AML-193 (cell line): ENCODE results near the gene ZNF497.
"Not testable (repeated sequence)": the region's sequence is repeated elsewhere in the genome, so short reads cannot be mapped to it uniquely, and the experiment has no call there.

ENCODE experiments used
- DNase-seq, 2 experiments: peaks; one replicate each; lab custom pipeline; 2025; lab: John Stamatoyannopoulos, UW

Gene ZNF497

DNA sequence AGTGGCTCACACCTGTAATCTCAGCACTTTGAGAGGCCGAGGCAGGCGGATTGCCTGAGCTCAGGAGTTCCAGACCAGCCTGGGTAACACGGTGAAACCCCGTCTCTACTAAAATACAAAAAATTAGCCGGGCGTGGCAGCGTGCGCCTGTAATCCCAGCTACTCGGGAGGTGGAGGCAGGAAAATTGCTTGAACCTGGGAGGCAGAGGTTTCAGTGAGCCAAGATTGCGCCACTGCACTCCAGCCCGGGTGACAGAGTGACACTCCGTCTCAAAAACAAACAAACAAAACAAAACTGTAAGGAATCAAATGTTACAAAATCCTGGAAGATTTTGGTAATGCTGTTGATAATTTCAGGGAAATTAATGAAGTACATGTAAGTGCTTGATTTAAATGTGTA is 14.5 kb downstream of the ZNF497 start:
- not testable (repeated sequence) for DNase-seq

DNA sequence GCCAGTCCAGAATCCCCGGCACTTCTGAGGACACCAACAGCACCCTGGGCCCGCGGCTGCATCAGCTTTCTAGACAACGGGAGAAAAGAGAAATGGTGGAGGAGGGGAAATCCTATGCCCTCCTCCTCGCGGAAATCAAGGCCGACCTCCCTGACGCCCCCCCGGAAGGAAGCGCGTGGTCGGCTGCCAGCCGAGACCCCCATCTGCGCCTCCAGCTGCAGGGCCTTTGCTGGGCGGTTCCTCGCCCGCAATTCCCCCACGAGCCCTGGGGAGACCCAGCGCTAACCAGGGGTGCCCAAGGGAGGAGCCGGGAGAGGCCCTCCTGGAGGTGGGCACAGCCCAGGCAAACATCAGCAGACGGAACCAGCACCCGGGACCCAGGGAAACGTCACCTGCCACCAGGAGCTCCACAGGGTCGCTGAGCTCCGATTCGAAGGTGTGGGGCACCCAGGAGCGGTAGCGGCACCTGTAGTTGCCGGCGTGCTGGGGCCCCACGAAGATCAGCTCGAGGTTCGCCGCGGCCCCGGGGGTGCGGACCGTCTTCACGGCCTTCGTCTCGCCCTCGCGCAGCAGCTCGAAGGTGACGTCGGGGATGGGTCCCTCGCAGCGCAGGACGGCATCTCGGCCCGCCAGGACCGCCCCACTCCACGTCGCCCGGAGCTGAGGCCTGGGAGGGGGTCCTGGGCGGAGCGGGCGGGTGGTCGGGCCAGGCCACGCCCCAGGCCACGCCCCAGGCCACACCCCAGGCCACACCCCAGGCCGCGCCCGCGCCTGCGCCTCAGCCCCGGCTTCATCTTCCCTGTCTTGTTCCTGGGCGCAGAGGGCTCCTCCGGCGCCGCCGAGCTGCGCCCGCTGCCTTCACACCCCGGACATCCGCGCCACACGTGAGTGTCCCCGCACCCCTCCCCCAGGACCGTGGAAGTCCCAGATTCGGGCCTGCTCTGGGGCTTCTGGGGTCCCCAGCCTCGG is 15.3 kb downstream of the ZNF497 start:
- peak; percentile 21 to 27 for DNase-seq

DNA sequence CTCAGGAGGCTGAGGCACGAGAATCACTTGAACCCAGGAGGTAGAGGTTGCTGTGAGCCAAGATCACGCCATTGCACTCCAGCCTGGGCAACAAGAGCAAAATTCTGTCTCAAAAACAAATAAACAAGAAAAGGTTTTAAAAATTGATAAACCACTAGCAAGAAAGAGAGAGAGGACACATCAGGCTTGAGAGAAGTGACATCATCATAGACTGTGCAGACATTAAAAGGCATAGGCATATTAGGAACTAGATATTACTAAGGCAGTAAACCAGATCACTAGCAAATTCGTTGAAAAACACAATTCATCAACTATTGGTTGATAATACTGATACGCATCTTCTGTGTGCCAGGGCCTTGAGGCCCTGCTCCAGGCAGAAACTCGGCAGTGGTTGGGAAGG is 17.0 kb downstream of the ZNF497 start:
- DNase-seq, result no peak

DNA sequence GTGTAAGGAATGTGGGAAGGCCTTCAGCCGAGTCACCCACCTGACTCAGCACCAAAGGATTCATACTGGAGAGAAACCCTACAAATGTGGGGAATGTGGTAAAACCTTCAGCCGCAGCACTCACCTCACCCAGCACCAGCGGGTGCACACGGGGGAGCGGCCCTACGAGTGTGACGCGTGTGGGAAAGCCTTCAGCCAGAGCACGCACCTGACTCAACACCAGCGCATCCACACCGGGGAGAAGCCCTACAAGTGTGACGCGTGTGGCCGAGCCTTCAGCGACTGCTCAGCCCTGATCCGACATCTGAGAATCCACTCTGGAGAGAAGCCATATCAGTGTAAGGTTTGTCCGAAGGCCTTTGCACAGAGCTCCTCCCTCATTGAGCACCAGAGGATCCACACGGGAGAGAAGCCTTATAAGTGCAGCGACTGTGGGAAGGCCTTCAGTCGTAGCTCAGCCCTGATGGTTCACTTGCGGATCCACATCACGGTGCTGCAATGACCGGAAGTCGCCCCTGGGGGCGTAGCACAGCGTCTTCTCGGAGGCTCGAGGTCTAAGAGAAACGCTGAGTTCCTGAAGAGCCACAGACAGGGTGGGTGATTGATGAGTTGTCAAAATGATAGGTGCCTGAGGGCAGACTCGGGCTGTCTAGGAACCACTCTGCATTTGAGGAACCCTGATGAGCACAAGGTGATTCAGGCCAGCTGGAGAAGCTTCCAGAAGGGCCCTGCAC is 23.6 kb downstream of the ZNF497 start:
- no peak for DNase-seq

DNA sequence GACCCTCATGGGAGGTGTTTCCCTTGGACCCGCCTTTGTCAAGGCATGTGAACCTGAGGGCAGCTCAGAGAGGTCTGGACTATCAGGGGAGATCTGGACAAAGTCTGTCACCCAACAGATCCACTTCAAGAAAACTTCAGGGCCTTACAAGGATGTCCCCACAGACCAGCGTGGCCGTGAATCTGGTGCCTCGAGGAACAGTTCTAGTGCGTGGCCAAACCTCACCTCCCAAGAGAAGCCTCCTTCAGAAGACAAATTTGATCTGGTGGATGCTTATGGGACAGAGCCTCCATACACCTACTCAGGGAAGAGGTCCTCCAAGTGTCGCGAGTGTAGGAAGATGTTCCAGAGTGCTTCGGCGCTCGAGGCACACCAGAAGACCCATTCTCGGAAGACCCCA is 24.2 kb downstream of the ZNF497 start:
- no peak for DNase-seq

DNA sequence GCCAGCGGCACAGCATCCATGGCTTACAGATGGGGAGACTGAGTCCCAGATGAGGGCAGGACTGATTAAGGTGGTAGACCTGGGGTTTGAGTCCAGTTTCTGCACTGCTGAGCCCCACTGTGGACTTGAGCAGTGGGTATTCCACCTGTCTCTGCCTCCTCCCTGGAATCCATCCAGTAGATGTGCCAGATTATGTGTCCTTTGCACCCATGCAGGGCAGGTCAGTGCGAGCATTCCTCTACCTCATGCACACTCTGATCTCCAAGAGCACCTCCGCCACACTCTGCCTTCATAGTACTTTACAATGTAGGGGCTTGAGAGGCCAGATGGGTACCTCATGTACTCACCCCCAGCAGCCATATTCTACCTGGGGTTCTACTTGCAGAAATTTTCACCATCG is 25.7 kb downstream of the ZNF497 start:
- no peak for DNase-seq

DNA sequence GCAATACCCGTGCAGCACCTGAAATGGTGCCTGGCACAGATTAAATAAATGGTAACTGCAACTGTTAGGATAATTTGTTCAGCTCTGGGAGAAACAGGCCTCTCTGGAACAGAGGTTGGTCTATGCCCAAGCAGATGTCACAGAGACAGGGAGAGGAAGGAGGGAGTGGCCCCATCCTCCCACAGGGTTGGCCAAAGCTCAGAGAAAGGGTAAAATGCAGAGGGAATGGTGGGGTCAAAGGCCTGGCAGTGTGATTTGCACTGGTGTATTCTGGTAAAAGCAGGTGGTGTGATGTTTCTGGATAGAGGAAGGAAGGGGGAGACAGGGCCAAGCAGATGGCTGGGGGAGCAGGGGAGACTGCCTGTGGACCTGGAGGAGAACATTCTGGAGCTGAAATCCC is 26.3 kb downstream of the ZNF497 start:
- no peak for DNase-seq

DNA sequence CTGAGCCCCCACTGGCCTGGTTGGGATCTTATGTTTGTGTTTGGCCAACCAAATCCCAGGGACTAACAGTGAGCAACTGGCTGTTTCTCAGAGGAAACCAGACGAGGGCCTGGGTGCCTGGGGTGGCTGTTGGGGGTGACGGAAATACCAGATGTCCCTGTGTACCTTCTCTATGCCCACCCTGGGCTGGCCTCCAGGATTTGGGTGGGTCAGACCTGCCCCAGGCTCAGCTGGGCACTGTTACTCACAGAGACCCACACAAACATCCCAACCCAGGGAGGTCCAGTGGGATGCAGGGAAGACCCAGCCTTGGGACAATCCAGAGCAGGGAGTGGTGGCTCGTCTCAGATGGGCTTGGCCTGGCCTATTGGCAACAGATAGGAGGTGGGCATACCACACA is 26.9 kb downstream of the ZNF497 start:
- DNase-seq, result no peak

DNA sequence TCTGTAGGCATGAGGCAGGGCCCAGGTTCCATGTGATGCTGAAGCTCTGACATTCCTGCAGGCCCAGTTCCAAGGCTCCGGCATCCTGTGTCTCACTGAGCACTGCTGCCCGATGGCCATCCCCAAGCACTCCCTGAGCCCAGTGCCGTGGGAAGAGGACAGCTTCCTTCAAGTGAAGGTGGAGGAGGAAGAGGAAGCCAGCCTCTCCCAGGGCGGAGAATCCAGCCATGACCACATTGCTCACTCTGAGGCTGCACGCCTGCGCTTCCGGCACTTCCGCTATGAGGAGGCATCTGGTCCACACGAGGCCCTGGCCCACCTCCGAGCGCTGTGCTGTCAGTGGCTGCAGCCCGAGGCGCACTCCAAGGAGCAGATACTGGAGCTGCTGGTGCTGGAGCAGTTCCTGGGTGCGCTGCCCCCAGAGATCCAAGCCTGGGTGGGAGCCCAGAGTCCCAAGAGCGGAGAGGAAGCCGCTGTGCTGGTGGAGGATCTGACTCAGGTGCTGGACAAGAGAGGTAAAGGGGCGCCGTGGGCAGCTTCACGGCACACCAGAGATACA is 27.8 kb downstream of the ZNF497 start:
- DNase-seq, result no peak

DNA sequence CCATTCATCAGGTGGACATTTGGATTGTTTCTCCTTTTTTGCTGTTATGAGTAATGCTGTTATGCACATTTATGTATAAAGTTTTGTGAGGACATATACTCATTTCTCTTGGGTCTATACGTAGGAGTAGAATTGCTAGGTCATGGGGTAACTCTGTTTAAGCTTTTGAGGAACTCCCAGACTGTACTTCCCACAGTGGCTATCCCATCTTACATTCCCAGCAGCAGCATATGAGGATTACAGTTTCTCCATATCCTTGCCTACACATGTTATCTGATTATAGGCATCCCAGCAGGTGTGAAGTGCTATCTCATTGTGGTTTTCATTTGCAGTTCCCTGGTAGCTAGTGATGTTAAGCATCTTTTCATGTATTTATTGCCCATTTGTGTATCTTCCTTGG is 29.9 kb downstream of the ZNF497 start:
- no peak for DNase-seq

DNA sequence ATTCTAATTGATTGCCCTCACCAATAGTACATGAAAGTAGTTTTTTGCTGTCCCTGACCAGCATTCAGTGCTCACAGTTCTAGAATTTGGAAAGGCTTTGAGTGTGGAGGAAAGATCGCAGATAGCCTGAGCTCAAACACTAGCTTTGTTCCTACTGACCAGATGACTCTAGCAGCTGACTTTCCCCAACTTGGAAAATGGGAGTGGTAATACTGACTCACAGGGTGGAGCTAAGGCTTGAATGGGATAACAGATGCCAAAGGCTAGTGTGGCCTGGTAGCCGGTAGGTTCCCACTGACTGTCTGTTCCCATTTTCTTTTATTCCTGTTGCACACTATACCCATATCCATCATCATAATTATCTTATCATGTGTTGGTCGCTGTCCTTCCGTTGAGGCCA is 32.1 kb downstream of the ZNF497 start:
- no peak for DNase-seq

DNA sequence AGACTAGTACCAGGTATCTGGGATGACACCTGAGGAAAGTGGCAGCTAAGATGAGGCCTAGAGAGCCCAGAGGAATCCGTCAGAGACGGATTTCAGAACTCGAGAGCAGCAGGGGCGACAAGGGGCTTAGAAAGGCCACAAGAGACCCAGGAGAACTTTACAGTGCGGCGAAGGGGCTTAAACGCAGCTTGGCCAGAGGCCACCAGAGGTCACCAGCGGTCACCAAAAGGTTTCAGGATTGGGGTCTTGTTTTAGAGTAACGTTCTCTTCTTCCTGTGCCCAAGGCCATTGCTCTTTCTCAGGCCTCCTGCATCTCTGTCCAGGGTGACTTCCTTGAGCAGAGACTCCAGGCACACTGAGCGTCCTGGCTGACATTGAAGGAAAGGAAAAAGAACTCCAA is 33.6 kb downstream of the ZNF497 start:
- peak; percentile 20 to 23 for DNase-seq

DNA sequence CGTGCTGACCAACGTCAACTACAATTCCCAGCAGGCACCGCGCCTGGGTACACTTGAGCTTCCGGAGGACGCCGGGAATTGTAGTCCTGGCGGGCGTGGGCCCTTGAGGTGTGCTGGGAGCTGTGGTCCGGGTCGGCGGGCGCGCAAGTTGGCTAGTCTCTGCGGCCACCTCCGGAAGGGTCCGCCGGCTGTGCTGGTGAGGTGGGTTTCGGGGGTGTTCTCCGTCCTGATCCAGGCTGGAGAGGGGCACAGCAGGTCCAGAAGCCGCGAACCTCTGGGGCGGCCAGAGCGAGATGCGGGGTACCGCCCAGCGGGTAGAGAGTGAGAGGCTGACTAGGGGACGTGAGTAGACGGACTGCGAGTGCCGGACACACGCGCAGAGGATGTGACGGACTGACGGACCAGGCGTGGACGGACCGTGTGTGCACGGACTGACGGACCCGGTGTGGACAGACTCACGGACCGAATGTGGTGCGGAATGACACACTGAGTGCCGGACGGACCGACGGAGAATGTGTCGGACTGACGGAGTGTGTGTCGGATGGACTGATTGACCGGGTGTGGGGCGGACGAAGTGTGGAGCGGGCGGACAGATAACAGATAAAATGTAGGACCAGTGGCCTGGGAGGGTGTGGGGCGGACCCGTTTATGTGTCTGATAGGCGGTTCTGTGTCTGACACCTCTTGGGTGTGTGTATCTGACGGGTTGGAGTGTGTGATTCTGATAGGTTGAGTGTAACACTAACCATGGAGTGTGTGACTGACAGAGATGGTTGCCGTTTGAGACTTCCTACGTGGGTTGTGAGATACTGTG is 35.4 kb downstream of the ZNF497 start, which contains the start of gene ZSCAN22:
Gene ZSCAN22 (plus strand): TSS at position 81 of the 813 bp plus-strand sequence. CDS start 7,809 bp downstream, outside the sequence.
- peak; percentile 88 to 93 for DNase-seq

DNA sequence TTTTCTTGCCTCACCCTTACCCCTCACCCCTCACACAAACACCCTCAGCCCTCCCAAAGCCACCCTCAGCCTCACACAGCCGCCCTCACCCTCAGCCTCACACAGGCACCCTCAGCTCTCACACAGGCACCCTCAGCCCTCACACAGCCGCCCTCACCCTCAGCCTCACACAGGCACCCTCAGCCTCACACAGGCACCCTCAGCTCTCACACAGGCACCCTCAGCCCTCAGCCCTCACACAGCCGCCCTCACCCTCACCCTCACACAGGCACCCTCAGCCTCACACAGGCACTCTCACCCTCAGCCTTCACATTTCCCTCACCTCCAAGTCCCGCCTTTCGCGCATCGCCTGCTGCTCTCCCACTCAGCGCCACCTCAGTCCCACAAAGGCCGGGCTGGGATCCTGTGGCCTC is 36.0 kb downstream of the ZNF497 start:
- no peak for DNase-seq

DNA sequence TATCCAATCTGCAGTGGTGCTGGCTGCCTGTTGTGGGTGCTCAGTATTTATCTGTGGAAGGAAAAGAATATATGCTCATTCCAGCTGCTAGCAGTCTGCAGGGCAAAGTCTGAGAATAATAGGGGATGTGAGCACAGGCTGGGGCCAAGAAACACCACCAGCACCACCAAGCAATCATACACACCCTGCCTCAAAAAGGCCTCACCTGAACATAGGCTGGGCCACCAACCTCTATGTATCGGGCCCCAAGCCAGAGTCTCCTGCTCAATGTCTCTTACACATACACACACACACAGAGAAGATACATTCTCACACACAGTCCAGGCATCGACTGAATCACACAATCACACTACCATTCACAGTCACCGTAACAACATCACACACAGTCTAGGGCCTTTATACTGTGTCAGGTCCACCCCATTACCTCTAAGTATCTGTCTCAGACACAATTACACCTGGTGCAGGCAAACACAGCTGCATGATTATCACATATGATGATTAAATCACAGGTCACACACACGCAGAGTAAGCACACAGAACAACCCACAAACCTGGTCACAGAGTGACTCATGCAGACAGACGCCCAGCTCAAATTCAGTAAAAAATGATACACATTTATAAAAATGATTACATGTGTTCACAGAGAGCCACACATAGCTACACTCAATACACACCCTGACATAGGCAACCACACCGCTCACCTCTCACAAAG is 37.1 kb downstream of the ZNF497 start:
- no peak for DNase-seq

DNA sequence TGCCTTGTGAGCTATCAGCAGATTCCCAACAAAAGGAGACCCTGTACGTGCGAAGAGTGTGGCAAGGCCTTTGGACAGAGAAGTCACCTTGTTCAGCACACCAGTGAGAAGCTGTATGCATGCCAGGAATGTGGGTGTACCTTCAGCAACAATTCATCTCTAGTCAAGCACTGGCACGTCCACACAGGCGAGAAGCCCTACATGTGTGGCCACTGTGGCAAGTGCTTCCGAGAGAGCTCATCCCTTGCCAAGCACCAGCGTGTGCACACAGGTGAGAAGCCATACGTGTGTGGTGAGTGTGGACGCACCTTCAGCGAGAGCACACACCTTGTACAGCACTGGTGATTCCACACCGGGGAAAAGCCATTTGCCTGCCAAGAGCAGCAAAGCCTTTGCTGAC is 43.3 kb downstream of the ZNF497 start:
- no peak for DNase-seq

DNA sequence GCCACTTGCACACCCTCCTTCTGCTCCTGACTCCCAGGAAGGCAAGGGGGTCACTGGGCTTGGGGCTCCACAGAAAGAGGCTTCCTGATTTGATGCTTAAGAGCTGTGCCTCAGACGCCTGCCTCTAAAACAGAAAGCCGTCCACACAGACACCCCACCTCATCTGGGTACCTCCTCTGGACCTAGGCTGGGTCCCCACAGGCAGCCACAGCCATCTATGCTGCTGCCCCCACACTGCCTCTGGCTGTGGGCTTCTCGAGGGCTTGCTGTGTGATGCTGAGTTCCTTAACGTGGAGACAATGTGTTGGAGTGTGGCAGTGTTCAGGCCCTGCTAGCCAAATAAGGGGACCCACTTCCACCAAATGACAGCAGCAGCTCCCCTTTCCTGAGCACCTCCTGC is 44.3 kb downstream of the ZNF497 start:
- no peak for DNase-seq

DNA sequence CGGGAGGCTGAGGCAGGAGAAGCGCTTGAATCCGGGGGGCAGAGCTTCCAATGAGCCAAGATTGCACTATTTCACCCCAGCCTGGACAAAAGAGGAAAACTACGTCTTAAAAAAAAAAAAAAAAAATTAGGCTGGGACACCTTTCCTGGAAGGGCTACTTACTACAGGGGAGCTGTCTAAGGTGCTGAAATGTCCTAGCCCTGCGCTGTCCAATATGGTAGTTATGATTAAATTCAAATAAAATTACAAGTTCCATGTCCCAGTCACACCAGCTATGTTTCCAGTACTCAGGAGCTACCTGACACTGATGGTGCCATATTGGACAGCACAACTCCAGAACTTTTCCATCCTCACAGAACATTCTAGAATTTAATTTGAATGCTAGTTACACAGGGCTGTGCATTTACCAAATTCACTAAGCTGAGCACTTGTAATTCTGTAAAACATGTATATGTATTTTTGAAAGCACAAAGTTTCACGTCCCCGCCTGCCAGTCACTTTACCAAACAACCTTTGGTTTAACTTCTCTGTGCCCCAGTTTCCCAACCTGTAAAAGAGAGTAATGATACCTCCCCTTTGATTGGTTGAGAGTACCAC is 45.0 kb downstream of the ZNF497 start:
- peak; percentile 11 to 13 for DNase-seq

DNA sequence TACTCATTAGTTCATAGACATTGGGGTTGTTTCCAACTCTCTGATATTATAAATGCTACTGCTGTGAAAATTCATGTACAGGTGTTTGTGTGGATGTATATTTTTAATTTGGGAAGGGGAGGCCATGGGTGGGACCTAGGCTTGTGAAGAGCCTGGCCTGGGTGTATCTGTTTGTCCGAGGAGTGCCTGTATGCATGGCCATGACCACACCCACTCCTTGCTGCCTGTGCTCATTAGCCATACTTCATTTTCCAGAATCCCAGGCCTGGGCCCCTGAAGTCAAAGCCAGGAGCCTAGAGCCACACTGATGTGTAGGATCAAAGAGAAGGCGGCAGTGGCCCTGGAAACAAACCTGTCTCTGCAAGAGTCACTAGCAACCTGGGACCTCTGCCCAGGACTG is 47.0 kb downstream of the ZNF497 start:
- DNase-seq, result no peak

DNA sequence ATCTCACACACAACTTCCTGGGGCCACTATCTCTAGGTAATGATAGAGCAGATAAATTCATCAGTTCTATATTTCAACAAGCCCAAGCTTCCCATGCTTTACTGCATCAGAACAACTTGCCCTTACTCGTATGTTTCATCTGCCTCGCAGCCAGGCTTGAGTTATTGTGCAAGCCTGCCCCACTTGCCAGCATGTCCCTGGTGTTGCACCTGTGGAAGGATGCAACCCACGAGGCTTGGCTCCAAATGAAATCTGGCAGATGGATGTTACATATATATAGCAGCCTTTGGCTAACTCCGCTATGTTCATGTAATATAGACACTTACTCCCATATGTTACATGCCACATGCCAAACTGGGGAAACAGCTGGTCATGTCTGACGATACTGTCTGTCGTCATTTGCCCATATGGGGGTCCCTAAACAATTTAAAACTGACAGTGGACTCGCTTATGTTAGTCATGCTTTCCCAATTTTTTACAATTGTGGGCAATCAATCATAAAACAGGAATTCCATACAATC is 51.1 kb downstream of the ZNF497 start:
- DNase-seq, result no peak

DNA sequence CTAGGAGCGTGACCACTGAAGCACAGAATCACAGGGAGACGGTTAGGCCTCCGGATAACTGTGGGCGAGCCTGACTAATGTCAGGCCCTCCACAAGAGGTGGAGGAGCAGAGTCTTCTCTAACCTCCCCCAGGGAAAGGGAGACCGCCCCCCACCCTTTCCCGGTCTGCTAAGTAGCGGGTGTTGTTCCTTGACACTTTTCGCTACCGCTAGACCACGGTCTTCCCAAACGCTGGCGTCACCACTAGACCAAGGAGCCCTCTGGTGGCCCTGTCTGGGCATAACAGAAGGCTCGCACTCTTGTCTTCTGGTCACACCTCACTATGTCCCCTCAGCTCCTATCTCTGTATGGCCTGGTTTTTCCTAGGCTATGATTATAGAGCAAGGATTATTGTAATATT is 51.9 kb downstream of the ZNF497 start:
- DNase-seq, result not testable (repeated sequence)
